SK-N-SH (cell line): ENCODE results near the gene DNAJC5. TPM values are rescaled to one million over a fixed set of nuclear protein-coding genes. Genes with fewer than 3 reads are reported as not detected.

Experiments
- CTCF ChIA-PET: fragments of 300-600, 350-600 bp; formaldehyde crosslinking; extraction: SDS; loops from one replicate; lab custom pipeline; 2021; lab: Yijun Ruan, JAX
- POLR2A ChIA-PET: fragments of 350-600 bp; sonication (Branson Sonifier 250); formaldehyde crosslinking; extraction: SDS; loops from one replicate; lab custom pipeline; 2020; ENCODE audit warnings: antibody characterized with exemption, inconsistent platforms; lab: Yijun Ruan, JAX
- DNase-seq: peaks from one replicate; pipeline ENCODE4 v3.0.0; 2012
- H2AFZ ChIP-seq: fragments of 200-600 bp; sonication (generic); 2 replicates; pipeline ENCODE4 v1.8.1; 2016; ENCODE audit warnings: antibody characterized with exemption, mild to moderate bottlenecking, low read depth
- H3F3A ChIP-seq: fragments of 200-600 bp; sonication (generic); replicated peaks from 2 replicates; pipeline ENCODE3; 2016; ENCODE audit warnings: antibody characterized with exemption, mild to moderate bottlenecking; ENCODE audit not compliant: insufficient read depth
- H3K27ac ChIP-seq, 2 experiments: fragments of 200-500 bp in 1 of 2; fragments of 200-600 bp in 1 of 2; sonication (Bioruptor generic) in 1 of 2; sonication (generic), shearing (Covaris generic) in 1 of 2; 2 replicates each; pipeline versions ENCODE4 v1.5.1 to v1.6.1; 2014 to 2016; ENCODE audit warnings: low read depth in 2 of 2, inconsistent platforms in 1 of 2, low read length in 1 of 2, mild to moderate bottlenecking in 1 of 2, mixed read lengths in 1 of 2
- H3K27me3 ChIP-seq: fragments of 200-600 bp; sonication (generic), shearing (Covaris generic); 2 replicates; pipeline ENCODE4 v1.6.1; 2016; ENCODE audit warnings: mixed run types; ENCODE audit not compliant: insufficient read depth
- H3K36me3 ChIP-seq, 2 experiments: fragments of 200-500 bp in 1 of 2; fragments of 200-600 bp in 1 of 2; sonication (Bioruptor generic) in 1 of 2; sonication (generic) in 1 of 2; replicated peaks in 1 of 2; 2 replicates each; pipeline versions ENCODE3 to v1.5.1; 2014 to 2016; ENCODE audit warnings: low read length in 1 of 2, mild to moderate bottlenecking in 1 of 2; ENCODE audit not compliant: insufficient read depth in 2 of 2, control insufficient read depth in 1 of 2
- H3K4me1 ChIP-seq, 2 experiments: fragments of 200-500 bp in 1 of 2; fragments of 200-600 bp in 1 of 2; sonication (Bioruptor generic) in 1 of 2; sonication (generic), shearing (Covaris generic) in 1 of 2; 2 replicates each; pipeline versions ENCODE4 v1.5.1 to v1.6.1; 2014 to 2016; ENCODE audit warnings: low read depth in 1 of 2, low read length in 1 of 2, mixed run types in 1 of 2; ENCODE audit not compliant: insufficient read depth in 2 of 2, control insufficient read depth in 1 of 2
- H3K4me2 ChIP-seq: fragments of 200-600 bp; sonication (generic), shearing (Covaris generic); 2 replicates; pipeline ENCODE4 v1.6.1; 2017; ENCODE audit warnings: mixed run types
- H3K4me3 ChIP-seq, 2 experiments: fragments of 200-500 bp in 1 of 2; fragments of 200-600 bp in 1 of 2; sonication (Bioruptor generic) in 1 of 2; sonication (generic), shearing (Covaris generic) in 1 of 2; 2 replicates each; pipeline versions ENCODE4 v1.5.1 to v1.8.1; 2014 to 2016; ENCODE audit warnings: low read depth in 2 of 2, inconsistent platforms in 1 of 2, low read length in 1 of 2, mild to moderate bottlenecking in 1 of 2, mixed read lengths in 1 of 2, moderate library complexity in 1 of 2
- H3K79me2 ChIP-seq: fragments of 200-600 bp; sonication (generic); 2 replicates; pipeline ENCODE4 v1.8.1; 2017; ENCODE audit warnings: mild to moderate bottlenecking; ENCODE audit not compliant: insufficient read depth
- H3K9ac ChIP-seq: fragments of 200-600 bp; sonication (generic); 2 replicates; pipeline ENCODE4 v1.6.1; 2017; ENCODE audit warnings: mixed run types
- H3K9me2 ChIP-seq: fragments of 200-600 bp; sonication (generic); 2 replicates; pipeline ENCODE4 v1.6.1; 2017; ENCODE audit warnings: mixed run types
- H3K9me3 ChIP-seq: fragments of 200-600 bp; sonication (generic); 2 replicates; pipeline ENCODE4 v1.6.1; 2017; ENCODE audit warnings: mixed run types, mild to moderate bottlenecking, moderate library complexity
- H4K20me1 ChIP-seq: fragments of 200-600 bp; sonication (generic); 2 replicates; pipeline ENCODE4 v1.6.1; 2017; ENCODE audit warnings: mild to moderate bottlenecking, mixed run types; ENCODE audit not compliant: insufficient read depth
- ELF1 ChIP-seq: IDR thresholded peaks from 2 replicates; pipeline ENCODE4 v1.4.0; 2012
- FOSL2 ChIP-seq: IDR thresholded peaks from 2 replicates; pipeline ENCODE4 v1.4.0; 2012; ENCODE audit warnings: low read depth, mild to moderate bottlenecking, moderate library complexity, borderline replicate concordance
- FOXJ3 ChIP-seq: sonication (generic); formaldehyde crosslinking; IDR thresholded peaks from 2 replicates; pipeline ENCODE4 v1.5.1; 2020; ENCODE audit warnings: mild to moderate bottlenecking, missing genetic modification reagents
- GATA2 ChIP-seq: sonication (generic); formaldehyde crosslinking; IDR thresholded peaks from 2 replicates; pipeline ENCODE4 v1.5.0; 2020; ENCODE audit warnings: mild to moderate bottlenecking, missing genetic modification reagents
- NFIC ChIP-seq: IDR thresholded peaks from 2 replicates; pipeline ENCODE4 v1.4.0; 2012; ENCODE audit warnings: borderline replicate concordance
- NRF1 ChIP-seq: IDR thresholded peaks from 2 replicates; pipeline ENCODE4 v1.6.1; 2012; ENCODE audit warnings: low read depth, mild to moderate bottlenecking, low read length
- RAD21 ChIP-seq: IDR thresholded peaks from 2 replicates; pipeline ENCODE4 v1.6.1; 2012; ENCODE audit warnings: mild to moderate bottlenecking, low read length
- SMC3 ChIP-seq: IDR thresholded peaks from 2 replicates; pipeline ENCODE4 v1.6.1; 2012; ENCODE audit warnings: low read depth, low read length, improper control_type of control experiment
- WGBS: methylation state at CpG from one replicate; pipeline ENCODE4 v1.1.6; 2017; ENCODE audit warnings: low lambda C conversion rate; 5-methylcytosine and 5-hydroxymethylcytosine counted together
- polyA plus RNA-seq, 3 experiments: library from polyadenylated mRNA; depleted of rRNA; stranded (reverse); fragments of >200 nt; gene quantifications; 2 replicates each; pipeline ENCODE4 v1.2.3, GENCODE V29; 2012
- TF ChIP-seq, protein P1 (sequence below): fragments of 200-600 bp; sonication (generic); IDR thresholded peaks from 2 replicates; pipeline ENCODE4 v1.6.1; 2017; ENCODE audit warnings: antibody characterized with exemption, mild to moderate bottlenecking, moderate library complexity
- TF ChIP-seq, protein P2 (sequence below): fragments of 150-350 bp; IDR thresholded peaks from 2 replicates; pipeline ENCODE4 v1.6.1; 2017; ENCODE audit warnings: antibody characterized with exemption, low read length, low read depth, borderline replicate concordance
- TF ChIP-seq, protein P3 (sequence below): fragments of 150-350 bp; IDR thresholded peaks from 2 replicates; pipeline ENCODE4 v1.6.1; 2016; ENCODE audit warnings: mild to moderate bottlenecking, low read depth, low read length
- TF ChIP-seq, protein P4 (sequence below): IDR thresholded peaks from 2 replicates; pipeline ENCODE4 v1.6.1; 2012; ENCODE audit warnings: mild to moderate bottlenecking, low read depth, low read length, moderate library complexity
- TF ChIP-seq, protein P5 (sequence below): IDR thresholded peaks from 2 replicates; pipeline ENCODE4 v1.4.0; 2012; ENCODE audit warnings: low read depth, borderline replicate concordance

DNAJC5 gene
- polyA plus RNA-seq, 1 of the 3 experiments (the other 2 are of a cell fraction) = 24.2 TPM

DNA sequence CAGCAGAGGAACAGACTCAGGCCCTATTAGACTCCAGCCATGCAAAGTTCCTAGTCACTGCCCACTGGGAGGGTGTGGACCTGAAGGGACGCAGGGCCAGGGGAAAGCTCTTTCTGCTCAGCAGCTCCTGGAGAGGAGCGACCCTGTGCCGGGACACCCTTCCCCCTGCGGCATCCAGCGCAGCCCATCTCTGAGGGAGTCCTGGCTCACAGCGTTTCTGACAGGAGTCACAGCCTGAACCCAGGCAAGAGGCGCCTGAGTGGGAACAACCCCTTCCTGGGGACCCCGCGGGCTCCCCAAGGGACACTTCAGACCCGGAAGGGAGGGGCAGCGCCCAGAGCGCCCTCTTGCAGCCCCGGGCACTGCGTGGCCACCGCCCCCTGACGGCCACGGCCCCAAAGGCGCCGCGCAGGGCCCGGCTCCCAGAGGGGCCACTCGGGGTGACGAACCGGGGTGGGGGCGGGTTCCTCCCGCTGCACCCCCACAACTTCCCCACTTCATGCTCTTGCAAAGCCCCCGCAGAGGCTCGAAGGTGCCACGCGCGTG is 60.4 kb downstream of the DNAJC5 start:
- Histone ChIP-seq H3K9me3 (no peaks in the 10 kb centered on the region), H3F3A (peaks cover 8% of the 10 kb centered on the region), H3K4me3 (peak overlapping the region; percentile 91 to 98), H3K4me1 (peaks cover 6 to 40% of the 10 kb centered on the region in 2 experiments; a peak in 1 of 4 replicates), H4K20me1 (peaks cover 45% of the 10 kb centered on the region), H3K4me2 (peak overlapping the region; percentile 99), H3K27me3 (no peaks in the 10 kb centered on the region), H3K79me2 (peaks cover 57% of the 10 kb centered on the region), H3K27ac (peak overlapping the region; percentile 70 to 88; a peak in 3 of 4 replicates), H3K9me2 (no peaks in the 10 kb centered on the region), H2AFZ (peak overlapping the region; percentile 59; the same call in 1 of the 2 replicates), H3K9ac (peak overlapping the region; percentile 96), H3K36me3 (peaks cover 0 to 17% of the 10 kb centered on the region in 2 experiments)
- ChIA-PET CTCF (interaction anchor here (0.6 to 4.8 kb wide), 6 partner anchors 18 to 402 kb away, joined by 3 to 32 read pairs (median 4); partner anchors contain the start of gene PRPF6), POLR2A (interaction anchor here (0.7 kb wide), 1 partner anchor 16 kb away, joined by 3 read pairs; no protein-coding TSS in a partner anchor)
- 2% methylated on average over 7 of the region's 31 CpGs for WGBS
- DNase-seq = peak; percentile 75
- TF ChIP-seq RAD21 (no peak), ELF1 (peak; percentile 41; the same call in 1 of the 2 replicates), FOXJ3 (no peak)
- TF ChIP-seq, protein P1, sequence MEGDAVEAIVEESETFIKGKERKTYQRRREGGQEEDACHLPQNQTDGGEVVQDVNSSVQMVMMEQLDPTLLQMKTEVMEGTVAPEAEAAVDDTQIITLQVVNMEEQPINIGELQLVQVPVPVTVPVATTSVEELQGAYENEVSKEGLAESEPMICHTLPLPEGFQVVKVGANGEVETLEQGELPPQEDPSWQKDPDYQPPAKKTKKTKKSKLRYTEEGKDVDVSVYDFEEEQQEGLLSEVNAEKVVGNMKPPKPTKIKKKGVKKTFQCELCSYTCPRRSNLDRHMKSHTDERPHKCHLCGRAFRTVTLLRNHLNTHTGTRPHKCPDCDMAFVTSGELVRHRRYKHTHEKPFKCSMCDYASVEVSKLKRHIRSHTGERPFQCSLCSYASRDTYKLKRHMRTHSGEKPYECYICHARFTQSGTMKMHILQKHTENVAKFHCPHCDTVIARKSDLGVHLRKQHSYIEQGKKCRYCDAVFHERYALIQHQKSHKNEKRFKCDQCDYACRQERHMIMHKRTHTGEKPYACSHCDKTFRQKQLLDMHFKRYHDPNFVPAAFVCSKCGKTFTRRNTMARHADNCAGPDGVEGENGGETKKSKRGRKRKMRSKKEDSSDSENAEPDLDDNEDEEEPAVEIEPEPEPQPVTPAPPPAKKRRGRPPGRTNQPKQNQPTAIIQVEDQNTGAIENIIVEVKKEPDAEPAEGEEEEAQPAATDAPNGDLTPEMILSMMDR = peak; percentile 53

DNA sequence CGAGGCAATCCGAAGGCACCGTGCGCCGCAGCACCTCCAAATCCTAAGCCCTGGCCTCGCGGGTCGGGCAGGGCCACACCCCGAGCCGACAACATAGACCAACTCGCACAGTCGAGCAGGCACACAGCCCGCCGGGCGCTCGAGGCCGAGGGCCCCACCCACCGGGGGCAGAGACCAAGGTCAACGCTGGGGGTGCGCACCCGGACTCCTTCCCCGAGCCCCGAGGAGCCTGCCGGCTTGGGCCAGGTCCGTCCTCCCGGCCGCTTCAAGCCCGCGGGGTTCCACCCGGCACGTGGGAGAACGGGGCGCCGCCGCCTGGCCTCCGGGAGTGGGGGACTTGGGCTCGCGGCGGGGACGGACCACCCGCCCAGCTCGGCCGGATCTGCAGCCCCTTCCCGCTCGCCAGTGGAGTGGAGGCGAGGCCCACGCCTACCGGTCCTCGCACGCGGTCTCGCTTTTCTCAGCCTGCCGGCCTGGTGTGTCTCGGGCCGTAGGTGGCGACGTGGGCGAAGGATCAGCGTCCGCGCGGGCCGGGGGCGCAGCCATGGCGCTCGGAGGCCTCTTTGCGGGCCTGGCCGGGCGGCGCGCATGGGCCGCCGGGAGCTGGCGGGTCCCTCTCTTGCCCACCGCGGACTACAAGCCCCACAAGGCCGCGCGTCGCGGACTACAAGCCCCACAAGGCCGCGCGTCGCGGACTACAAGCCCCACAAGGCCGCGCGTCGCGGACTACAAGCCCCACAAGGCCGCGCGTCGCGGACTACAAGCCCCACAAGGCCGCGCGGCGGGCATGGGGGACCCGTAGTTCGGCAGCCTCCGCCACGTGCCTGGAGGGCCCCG is 61.1 kb downstream of the DNAJC5 start, which contains the start of gene UCKL1:
Gene UCKL1, minus strand, starts transcription at position 590 of the 837 bp plus-strand sequence. Its CDS starts 44 bp downstream, at position 546.
- Histone ChIP-seq H3K4me2 (peak within 1 kb of the TSS; percentile 99), H3K79me2 (peaks cover 50% of the 10 kb centered on the region), H3K36me3 (peaks cover 0 to 19% of the 10 kb centered on the region in 2 experiments), H3K9me3 (no peaks in the 10 kb centered on the region), H3K9me2 (no peaks in the 10 kb centered on the region), H2AFZ (peak within 1 kb of the TSS; percentile 59; the same call in 1 of the 2 replicates), H3K27me3 (no peaks in the 10 kb centered on the region), H3K27ac (peak within 1 kb of the TSS; percentile 72 to 88), H3K9ac (peak within 1 kb of the TSS; percentile 96), H3K4me1 (peaks cover 6 to 33% of the 10 kb centered on the region in 2 experiments; a peak in 1 of 4 replicates), H3K4me3 (peak within 1 kb of the TSS; percentile 91 to 98), H3F3A (peaks cover 8% of the 10 kb centered on the region), H4K20me1 (peaks cover 38% of the 10 kb centered on the region)
- DNase-seq = peak; percentile 95
- ChIA-PET POLR2A (interaction anchor here (0.7 to 1.5 kb wide), 2 partner anchors 15 to 23 kb away, joined by 3 to 4 read pairs; partner anchors contain the start of gene SAMD10), CTCF (interaction anchor here (0.8 to 4.8 kb wide), 8 partner anchors 18 to 181 kb away, joined by 3 to 32 read pairs (median 5); partner anchors contain the start of genes PRPF6 and SAMD10)
- 0% methylated on average over 2 of the region's 105 CpGs for WGBS
- TF ChIP-seq SMC3 (no peak), FOSL2 (no peak; the same call in 1 of the 2 replicates), NFIC (no peak), NRF1 (no peak), GATA2 (CRISPR knock-in tag) (no peak)
- TF ChIP-seq, protein P2, sequence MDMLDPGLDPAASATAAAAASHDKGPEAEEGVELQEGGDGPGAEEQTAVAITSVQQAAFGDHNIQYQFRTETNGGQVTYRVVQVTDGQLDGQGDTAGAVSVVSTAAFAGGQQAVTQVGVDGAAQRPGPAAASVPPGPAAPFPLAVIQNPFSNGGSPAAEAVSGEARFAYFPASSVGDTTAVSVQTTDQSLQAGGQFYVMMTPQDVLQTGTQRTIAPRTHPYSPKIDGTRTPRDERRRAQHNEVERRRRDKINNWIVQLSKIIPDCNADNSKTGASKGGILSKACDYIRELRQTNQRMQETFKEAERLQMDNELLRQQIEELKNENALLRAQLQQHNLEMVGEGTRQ = peak; percentile 49; the same call in 1 of the 2 replicates
- TF ChIP-seq, protein P3, sequence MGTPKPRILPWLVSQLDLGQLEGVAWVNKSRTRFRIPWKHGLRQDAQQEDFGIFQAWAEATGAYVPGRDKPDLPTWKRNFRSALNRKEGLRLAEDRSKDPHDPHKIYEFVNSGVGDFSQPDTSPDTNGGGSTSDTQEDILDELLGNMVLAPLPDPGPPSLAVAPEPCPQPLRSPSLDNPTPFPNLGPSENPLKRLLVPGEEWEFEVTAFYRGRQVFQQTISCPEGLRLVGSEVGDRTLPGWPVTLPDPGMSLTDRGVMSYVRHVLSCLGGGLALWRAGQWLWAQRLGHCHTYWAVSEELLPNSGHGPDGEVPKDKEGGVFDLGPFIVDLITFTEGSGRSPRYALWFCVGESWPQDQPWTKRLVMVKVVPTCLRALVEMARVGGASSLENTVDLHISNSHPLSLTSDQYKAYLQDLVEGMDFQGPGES = no peak
- TF ChIP-seq, protein P4, sequence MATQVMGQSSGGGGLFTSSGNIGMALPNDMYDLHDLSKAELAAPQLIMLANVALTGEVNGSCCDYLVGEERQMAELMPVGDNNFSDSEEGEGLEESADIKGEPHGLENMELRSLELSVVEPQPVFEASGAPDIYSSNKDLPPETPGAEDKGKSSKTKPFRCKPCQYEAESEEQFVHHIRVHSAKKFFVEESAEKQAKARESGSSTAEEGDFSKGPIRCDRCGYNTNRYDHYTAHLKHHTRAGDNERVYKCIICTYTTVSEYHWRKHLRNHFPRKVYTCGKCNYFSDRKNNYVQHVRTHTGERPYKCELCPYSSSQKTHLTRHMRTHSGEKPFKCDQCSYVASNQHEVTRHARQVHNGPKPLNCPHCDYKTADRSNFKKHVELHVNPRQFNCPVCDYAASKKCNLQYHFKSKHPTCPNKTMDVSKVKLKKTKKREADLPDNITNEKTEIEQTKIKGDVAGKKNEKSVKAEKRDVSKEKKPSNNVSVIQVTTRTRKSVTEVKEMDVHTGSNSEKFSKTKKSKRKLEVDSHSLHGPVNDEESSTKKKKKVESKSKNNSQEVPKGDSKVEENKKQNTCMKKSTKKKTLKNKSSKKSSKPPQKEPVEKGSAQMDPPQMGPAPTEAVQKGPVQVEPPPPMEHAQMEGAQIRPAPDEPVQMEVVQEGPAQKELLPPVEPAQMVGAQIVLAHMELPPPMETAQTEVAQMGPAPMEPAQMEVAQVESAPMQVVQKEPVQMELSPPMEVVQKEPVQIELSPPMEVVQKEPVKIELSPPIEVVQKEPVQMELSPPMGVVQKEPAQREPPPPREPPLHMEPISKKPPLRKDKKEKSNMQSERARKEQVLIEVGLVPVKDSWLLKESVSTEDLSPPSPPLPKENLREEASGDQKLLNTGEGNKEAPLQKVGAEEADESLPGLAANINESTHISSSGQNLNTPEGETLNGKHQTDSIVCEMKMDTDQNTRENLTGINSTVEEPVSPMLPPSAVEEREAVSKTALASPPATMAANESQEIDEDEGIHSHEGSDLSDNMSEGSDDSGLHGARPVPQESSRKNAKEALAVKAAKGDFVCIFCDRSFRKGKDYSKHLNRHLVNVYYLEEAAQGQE = no peak
- TF ChIP-seq, protein P5, sequence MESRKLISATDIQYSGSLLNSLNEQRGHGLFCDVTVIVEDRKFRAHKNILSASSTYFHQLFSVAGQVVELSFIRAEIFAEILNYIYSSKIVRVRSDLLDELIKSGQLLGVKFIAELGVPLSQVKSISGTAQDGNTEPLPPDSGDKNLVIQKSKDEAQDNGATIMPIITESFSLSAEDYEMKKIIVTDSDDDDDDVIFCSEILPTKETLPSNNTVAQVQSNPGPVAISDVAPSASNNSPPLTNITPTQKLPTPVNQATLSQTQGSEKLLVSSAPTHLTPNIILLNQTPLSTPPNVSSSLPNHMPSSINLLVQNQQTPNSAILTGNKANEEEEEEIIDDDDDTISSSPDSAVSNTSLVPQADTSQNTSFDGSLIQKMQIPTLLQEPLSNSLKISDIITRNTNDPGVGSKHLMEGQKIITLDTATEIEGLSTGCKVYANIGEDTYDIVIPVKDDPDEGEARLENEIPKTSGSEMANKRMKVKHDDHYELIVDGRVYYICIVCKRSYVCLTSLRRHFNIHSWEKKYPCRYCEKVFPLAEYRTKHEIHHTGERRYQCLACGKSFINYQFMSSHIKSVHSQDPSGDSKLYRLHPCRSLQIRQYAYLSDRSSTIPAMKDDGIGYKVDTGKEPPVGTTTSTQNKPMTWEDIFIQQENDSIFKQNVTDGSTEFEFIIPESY = peak; percentile 56
